Gastroesophageal sphincter (tissue), 4 donors: ENCODE measurements around the gene HOXA4. TPM values are rescaled to one million over a fixed set of nuclear protein-coding genes. Genes with fewer than 3 reads are reported as not detected.

ENCODE experiments used
- ATAC-seq: fragments of 150-250 bp; one replicate; pipeline ENCODE4 v1.9.1; 2016; ENCODE audit warnings: mild to moderate bottlenecking, moderate library complexity
- H3K27ac ChIP-seq, 4 donors: fragments of 200-600 bp; sonication (generic) in 3 of 4; 1 replicate in 3 of 4; 2 replicates in 1 of 4; pipeline ENCODE4 v1.5.1; 2016 to 2019
- H3K27me3 ChIP-seq: fragments of 200-600 bp; sonication (generic); one replicate; pipeline ENCODE4 v1.5.1; 2019
- H3K36me3 ChIP-seq, 2 donors: fragments of 200-600 bp; sonication (generic); one replicate each; pipeline ENCODE4 v1.5.1; 2019; ENCODE audit warnings: control low read depth in 1 of 2
- H3K4me1 ChIP-seq, 3 donors: fragments of 200-600 bp; sonication (generic); 1 replicate in 2 of 3; 2 replicates in 1 of 3; pipeline ENCODE4 v1.5.1; 2016 to 2019; ENCODE audit warnings: control low read depth in 2 of 3
- H3K4me3 ChIP-seq, 2 donors: fragments of 200-600 bp; sonication (generic); one replicate each; pipeline ENCODE4 v1.5.1; 2019; ENCODE audit warnings: mild to moderate bottlenecking in 1 of 2, moderate library complexity in 1 of 2
- H3K9me3 ChIP-seq, 3 donors: fragments of 200-600 bp; sonication (generic); one replicate each; pipeline ENCODE4 v1.5.1; 2017 to 2019; ENCODE audit warnings: control low read depth in 2 of 3
- CTCF ChIP-seq, 4 experiments: fragments of 200-600 bp in 2 of 4; fragments of 450-650 bp in 2 of 4; sonication (generic) in 1 of 4; IDR thresholded peaks; one replicate each; pipeline ENCODE4 v1.5.1; 2017 to 2019; ENCODE audit warnings: antibody characterized with exemption in 4 of 4, mild to moderate bottlenecking in 2 of 4, moderate library complexity in 2 of 4
- EP300 ChIP-seq: sonication (generic); formaldehyde crosslinking; IDR thresholded peaks from one replicate; pipeline ENCODE4 v1.6.1; 2017; ENCODE audit warnings: antibody characterized with exemption, mild to moderate bottlenecking
- POLR2A ChIP-seq, 2 donors: fragments of 450-650 bp; IDR thresholded peaks; one replicate each; pipeline ENCODE4 v1.6.1; 2017; ENCODE audit warnings: antibody characterized with exemption in 2 of 2, mild to moderate bottlenecking in 2 of 2, moderate library complexity in 1 of 2
- POLR2AphosphoS5 ChIP-seq: sonication (generic); formaldehyde crosslinking; IDR thresholded peaks from one replicate; pipeline ENCODE4 v1.6.1; 2017; ENCODE audit warnings: antibody characterized with exemption
- WGBS, 2 donors: methylation state at CpG; one replicate each; pipeline ENCODE4 v1.1.5; 2018; ENCODE audit warnings: low coverage in 1 of 2; 5-methylcytosine and 5-hydroxymethylcytosine counted together
- total RNA-seq, 4 donors: library from RNA; depleted of rRNA; stranded (reverse); fragments of >200 nt; gene quantifications; one replicate each; pipeline ENCODE4 v1.1.0, GENCODE V29; 2016

Gene HOXA4
- total RNA-seq, 4 donors from 2014 or later: 8.6 to 20.2 (median 15.3) TPM

DNA sequence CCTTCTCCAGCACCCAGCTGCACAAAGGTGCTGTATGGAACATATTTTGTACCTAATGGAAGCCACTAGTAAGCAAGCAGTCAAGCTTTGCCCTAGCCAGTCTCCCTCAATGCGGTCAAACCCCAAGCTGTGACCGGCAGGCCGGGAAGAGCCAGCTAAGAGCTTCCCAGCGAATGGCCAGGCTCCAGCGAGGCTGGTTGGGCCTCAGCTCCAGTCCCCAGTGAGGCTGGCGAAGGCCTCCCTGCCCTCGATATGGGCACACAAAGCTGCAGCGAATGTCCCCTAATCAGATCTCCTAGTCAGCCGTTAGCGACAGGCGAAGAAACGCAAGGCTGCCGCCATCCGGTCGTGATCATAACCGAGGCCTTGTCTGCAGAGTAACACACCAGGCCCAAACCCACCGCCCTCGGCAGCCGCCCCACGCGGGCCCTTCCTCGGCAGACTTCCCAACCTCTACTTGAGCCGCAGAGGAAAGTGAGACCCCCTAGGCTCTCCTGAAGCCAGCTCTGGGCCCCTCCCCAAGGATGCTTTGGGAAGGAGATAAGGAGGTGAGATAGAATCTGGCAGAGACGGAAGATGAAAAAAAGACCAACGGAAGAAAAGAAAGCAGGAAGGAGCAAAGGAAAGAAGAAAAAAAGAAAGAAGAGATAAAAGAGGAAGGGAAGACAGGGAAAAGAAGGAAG, 37.8 kb upstream of the HOXA4 start:
- H3K4me3 ChIP-seq: no peak overlapping the region
- peaks cover 0 to 3% (median 0%) of the 10 kb centered on the region in 3 donors for H3K9me3 ChIP-seq
- no peaks in the 10 kb centered on the region for H3K36me3 ChIP-seq
- H3K4me1 ChIP-seq: peaks cover 0 to 53% (median 23%) of the 10 kb centered on the region in 3 donors
- WGBS, 2 donors: 60% methylated on average over 2 of the region's 25 CpGs; no CpG with 5 or more reads in 1 of the 2 donors
- no peak overlapping the region for H3K27ac ChIP-seq
- ATAC-seq: no peak
- TF ChIP-seq POLR2A (IDR thresholded peaks at IDR 0.05) (no peak), POLR2AphosphoS5 (no peak), EP300 (no peak), CTCF (IDR thresholded peaks at IDR 0.05) (no peak)
- peaks cover 100% of the 10 kb centered on the region for H3K27me3 ChIP-seq

GRCh38 chr7:27167916-27168264, 37.3 kb upstream of the HOXA4 start:
- WGBS, 2 donors: 41 to 64% methylated on average over 3 to 4 of the region's 4 CpGs
- Histone ChIP-seq H3K4me3 (no peak overlapping the region), H3K9me3 (peaks cover 0 to 3% (median 0%) of the 10 kb centered on the region in 3 donors), H3K4me1 (peaks cover 0 to 47% (median 18%) of the 10 kb centered on the region in 3 donors), H3K27ac (no peak overlapping the region), H3K36me3 (no peaks in the 10 kb centered on the region), H3K27me3 (peaks cover 100% of the 10 kb centered on the region)
- no peak for TF ChIP-seq CTCF (IDR thresholded peaks at IDR 0.05)
- TF ChIP-seq POLR2A (IDR thresholded peaks at IDR 0.05): no peak
- TF ChIP-seq EP300: no peak
- TF ChIP-seq POLR2AphosphoS5: no peak
- no peak for ATAC-seq

DNA sequence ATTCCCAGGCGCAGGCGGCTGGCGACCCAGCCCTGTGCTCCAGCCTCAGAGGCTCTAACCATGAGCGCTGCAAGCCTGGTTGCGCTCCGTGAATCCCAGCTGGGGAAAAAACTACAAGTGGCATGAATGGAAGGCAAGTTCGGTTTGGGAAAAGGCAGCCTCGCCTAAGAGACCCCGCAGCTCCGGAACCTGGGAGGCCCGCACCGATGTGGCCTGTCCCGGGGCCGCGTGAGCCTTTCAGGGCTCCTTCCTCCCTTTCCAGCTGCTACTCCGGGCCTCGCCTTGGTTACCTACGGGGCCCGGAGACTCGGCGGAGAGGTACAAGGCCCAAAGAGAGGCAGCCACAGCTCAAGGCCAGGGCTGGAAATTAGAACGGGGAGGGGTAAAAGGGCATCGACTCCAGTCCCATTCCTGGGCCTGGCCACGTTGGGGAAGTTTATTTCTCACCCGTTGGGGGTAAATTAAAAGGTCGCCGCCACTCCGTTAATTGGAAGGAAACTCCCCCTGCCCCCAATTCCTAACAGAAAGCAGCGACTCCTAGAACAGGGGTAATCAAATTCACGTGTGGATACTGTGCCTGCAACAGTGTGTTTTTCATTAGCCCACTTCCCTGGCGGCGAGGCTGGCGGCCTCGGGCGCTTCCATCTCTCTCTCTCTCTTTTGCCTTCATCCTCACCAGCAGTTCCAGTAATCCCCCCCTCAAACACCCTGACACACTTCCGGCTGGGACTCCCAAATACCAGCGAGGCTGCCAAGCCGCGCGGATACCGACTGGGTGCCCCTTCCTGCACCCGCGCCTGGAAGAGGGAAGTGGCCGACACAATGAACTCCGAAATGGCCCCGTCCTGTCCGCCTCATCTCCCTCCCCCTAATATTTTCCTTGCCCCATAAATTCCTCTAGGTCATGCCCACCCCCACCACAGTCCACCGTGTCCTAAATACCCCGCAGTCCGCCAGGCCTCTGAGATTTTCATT, 36.3 kb upstream of the HOXA4 start:
- Histone ChIP-seq H3K9me3 (peaks cover 0 to 3% (median 0%) of the 10 kb centered on the region in 3 donors), H3K4me1 (peaks cover 0 to 40% (median 16%) of the 10 kb centered on the region in 3 donors), H3K27me3 (peaks cover 100% of the 10 kb centered on the region), H3K27ac (no peak overlapping the region), H3K36me3 (no peaks in the 10 kb centered on the region), H3K4me3 (peak overlapping the region in 1 of 2 donors; percentile 36)
- TF ChIP-seq POLR2AphosphoS5 (no peak), CTCF (IDR thresholded peaks at IDR 0.05) (no peak), EP300 (no peak), POLR2A (IDR thresholded peaks at IDR 0.05) (no peak)
- 11 to 20% methylated on average over 12 to 19 of the region's 50 CpGs for WGBS, 2 donors
- ATAC-seq: no peak

- ATAC-seq: no peak
- H3K4me3 ChIP-seq: peak overlapping the region in 1 of 2 donors; percentile 36
- peaks cover 100% of the 10 kb centered on the region for H3K27me3 ChIP-seq
- 13 to 16% methylated on average over 7 to 13 of the region's 46 CpGs for WGBS, 2 donors
- H3K27ac ChIP-seq: no peak overlapping the region
- TF ChIP-seq EP300 (no peak), CTCF (IDR thresholded peaks at IDR 0.05) (no peak), POLR2AphosphoS5 (no peak), POLR2A (IDR thresholded peaks at IDR 0.05) (no peak)
- peaks cover 0 to 3% (median 0%) of the 10 kb centered on the region in 3 donors for H3K9me3 ChIP-seq
- H3K36me3 ChIP-seq: no peaks in the 10 kb centered on the region
- peaks cover 0 to 46% (median 20%) of the 10 kb centered on the region in 3 donors for H3K4me1 ChIP-seq
Measured at GRCh38 chr7:27165996-27166530, 35.5 kb upstream of the HOXA4 start.
